SJCRH30 (cell line): ENCODE results near the gene OR10H5. TPM values are rescaled to one million over a fixed set of nuclear protein-coding genes. Genes with fewer than 3 reads are reported as not detected.

Experiments used
- total RNA-seq: library from RNA; depleted of rRNA; stranded (reverse); fragments of >200 nt; shearing (Covaris generic); gene quantifications from 2 replicates; pipeline ENCODE4 v1.2.3, GENCODE V29; 2014; rRNA removed

Gene OR10H5
- total RNA-seq, 1 experiment from 2014 or later = not detected

Other genes starting within 250 kb of the OR10H5 start
- gene CYP4F8, start 172.4 kb upstream of the OR10H5 start, total RNA-seq = not detected in 2 replicates
- gene CYP4F3, start 146.8 kb upstream of the OR10H5 start, total RNA-seq = not detected in 2 replicates
- not detected in 2 replicates for gene CYP4F12, start 114.6 kb upstream of the OR10H5 start, total RNA-seq
- not detected in 2 replicates for gene OR10H2, start 59.6 kb upstream of the OR10H5 start, total RNA-seq
- not detected in 2 replicates for gene OR10H3, start 49.7 kb upstream of the OR10H5 start, total RNA-seq
- gene OR10H1, start 28.0 kb downstream of the OR10H5 start, total RNA-seq = not detected in 2 replicates
- gene CYP4F2, start 110.4 kb downstream of the OR10H5 start, total RNA-seq = not detected in 2 replicates
- gene CYP4F11, start 146.9 kb downstream of the OR10H5 start, total RNA-seq = 0.13 TPM in 1 of 2 replicates, not detected in the other
- not detected in 2 replicates for gene OR10H4, start 161.3 kb downstream of the OR10H5 start, total RNA-seq